ENCODE data around the gene TOP2A. TPM values are rescaled to one million over a fixed set of nuclear protein-coding genes. Genes with fewer than 3 reads are reported as not detected.
"Not testable (repeated sequence)": the region's sequence is repeated elsewhere in the genome, so short reads cannot be mapped to it uniquely, and the experiment has no call there.

The TOP2A gene
- total RNA-seq, 1 donor from 2014 or later = 91.0 TPM

GRCh38 chr17:40382251-40382650 is 35.4 kb downstream of the TOP2A start:
- H3K4me3 Mint-ChIP-seq = no peak overlapping the region
- TF ChIP-seq CTCF (IDR thresholded peaks at IDR 0.05; ENCODE audit: unreplicated experiment) = no peak
- DNase-seq (ENCODE audit: low spot score in 2 of 2, unreplicated experiment in 2 of 2) = peak in 1 of 2 experiments; percentile 3
- H3K4me1 Mint-ChIP-seq = no peaks in the 10 kb centered on the region
- no peaks in the 10 kb centered on the region for H3K27me3 Mint-ChIP-seq (ENCODE audit: low read depth)
- no peak overlapping the region for H3K27ac Mint-ChIP-seq
- no peaks in the 10 kb centered on the region for H3K36me3 Mint-ChIP-seq
- no peaks in the 10 kb centered on the region for H3K9me3 Mint-ChIP-seq

DNA sequence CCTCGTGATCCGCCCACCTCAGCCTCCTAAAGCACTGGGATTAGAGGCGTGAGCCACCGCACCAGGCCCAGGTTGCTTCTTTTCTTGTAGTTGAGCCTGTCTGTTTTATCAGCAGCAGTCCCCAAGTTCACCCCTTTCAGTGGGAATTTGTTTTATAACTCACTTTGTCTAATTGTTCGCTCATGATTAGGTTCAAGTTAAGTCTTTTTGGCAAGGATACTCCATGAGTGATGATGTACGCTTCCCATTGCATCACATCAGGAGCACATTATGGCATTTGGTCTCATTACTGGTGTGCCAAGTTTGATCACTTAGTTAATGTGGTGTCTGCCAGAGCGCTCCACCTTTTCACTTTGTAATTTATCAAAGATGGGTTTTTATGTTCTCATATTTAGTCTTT is 38.7 kb downstream of the TOP2A start:
- TF ChIP-seq CTCF (IDR thresholded peaks at IDR 0.05; ENCODE audit: unreplicated experiment) = no peak
- Mint-ChIP-seq H3K4me1 (no peaks in the 10 kb centered on the region), H3K27me3 (ENCODE audit: low read depth) (no peaks in the 10 kb centered on the region), H3K36me3 (no peaks in the 10 kb centered on the region), H3K4me3 (no peak overlapping the region), H3K9me3 (no peaks in the 10 kb centered on the region), H3K27ac (no peak overlapping the region)
- no peak for DNase-seq (ENCODE audit: low spot score in 2 of 2, unreplicated experiment in 2 of 2)

DNA sequence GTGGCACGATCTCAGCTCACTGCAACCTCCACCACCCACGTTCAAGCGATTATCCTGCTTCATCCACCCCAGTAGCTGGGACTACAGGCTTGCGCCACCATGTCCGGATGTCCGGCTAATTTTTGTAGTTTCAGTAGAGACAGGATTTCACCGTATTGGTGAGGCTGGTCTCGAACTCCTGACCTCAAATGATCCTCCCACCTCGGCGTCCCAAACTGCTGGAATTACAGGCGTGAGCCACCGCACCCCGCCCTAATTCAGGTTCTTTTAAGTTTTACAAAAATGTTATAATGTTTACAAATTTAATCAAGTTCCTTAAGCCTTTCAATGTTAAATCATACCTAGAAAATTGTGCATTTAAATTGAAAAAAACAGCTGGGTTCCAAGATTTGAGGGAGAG is 39.9 kb downstream of the TOP2A start:
- no peak for DNase-seq (ENCODE audit: low spot score in 2 of 2, unreplicated experiment in 2 of 2)
- peaks cover 6% of the 10 kb centered on the region for H3K9me3 Mint-ChIP-seq
- no peaks in the 10 kb centered on the region for H3K27me3 Mint-ChIP-seq (ENCODE audit: low read depth)
- no peaks in the 10 kb centered on the region for H3K36me3 Mint-ChIP-seq
- no peak overlapping the region for H3K27ac Mint-ChIP-seq
- no peak for TF ChIP-seq CTCF (IDR thresholded peaks at IDR 0.05; ENCODE audit: unreplicated experiment)
- H3K4me1 Mint-ChIP-seq = no peaks in the 10 kb centered on the region
- no peak overlapping the region for H3K4me3 Mint-ChIP-seq

DNA sequence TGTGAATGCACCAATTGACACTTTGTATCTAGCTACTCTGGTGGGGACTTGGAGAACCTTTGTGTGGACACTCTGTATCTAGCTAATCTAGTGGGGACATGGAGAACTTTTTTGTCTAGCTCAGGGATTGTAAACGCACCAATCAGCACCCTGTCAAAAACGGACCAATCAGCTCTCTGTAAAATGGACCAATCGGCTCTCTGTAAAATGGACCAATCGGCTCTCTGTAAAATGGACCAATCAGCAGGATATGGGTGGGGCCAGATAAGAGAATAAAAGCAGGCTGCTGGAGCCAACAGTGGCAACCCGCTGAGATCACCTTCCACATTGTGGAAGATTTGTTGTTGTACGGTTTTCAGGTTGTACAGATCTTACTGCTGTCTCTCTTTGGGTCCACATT is 41.2 kb downstream of the TOP2A start:
- not testable (repeated sequence) for H3K9me3 Mint-ChIP-seq; DNase-seq (ENCODE audit: low spot score in 2 of 2, unreplicated experiment in 2 of 2); H3K4me1 Mint-ChIP-seq; H3K4me3 Mint-ChIP-seq; H3K27me3 Mint-ChIP-seq (ENCODE audit: low read depth); H3K27ac Mint-ChIP-seq; H3K36me3 Mint-ChIP-seq

- not testable (repeated sequence) for H3K27ac Mint-ChIP-seq; DNase-seq (ENCODE audit: low spot score in 2 of 2, unreplicated experiment in 2 of 2); H3K4me3 Mint-ChIP-seq; H3K9me3 Mint-ChIP-seq; H3K27me3 Mint-ChIP-seq (ENCODE audit: low read depth); H3K4me1 Mint-ChIP-seq; H3K36me3 Mint-ChIP-seq
These were observed 41.9 kb downstream of the TOP2A start for GRCh38 chr17:40375786-40376185.

DNA sequence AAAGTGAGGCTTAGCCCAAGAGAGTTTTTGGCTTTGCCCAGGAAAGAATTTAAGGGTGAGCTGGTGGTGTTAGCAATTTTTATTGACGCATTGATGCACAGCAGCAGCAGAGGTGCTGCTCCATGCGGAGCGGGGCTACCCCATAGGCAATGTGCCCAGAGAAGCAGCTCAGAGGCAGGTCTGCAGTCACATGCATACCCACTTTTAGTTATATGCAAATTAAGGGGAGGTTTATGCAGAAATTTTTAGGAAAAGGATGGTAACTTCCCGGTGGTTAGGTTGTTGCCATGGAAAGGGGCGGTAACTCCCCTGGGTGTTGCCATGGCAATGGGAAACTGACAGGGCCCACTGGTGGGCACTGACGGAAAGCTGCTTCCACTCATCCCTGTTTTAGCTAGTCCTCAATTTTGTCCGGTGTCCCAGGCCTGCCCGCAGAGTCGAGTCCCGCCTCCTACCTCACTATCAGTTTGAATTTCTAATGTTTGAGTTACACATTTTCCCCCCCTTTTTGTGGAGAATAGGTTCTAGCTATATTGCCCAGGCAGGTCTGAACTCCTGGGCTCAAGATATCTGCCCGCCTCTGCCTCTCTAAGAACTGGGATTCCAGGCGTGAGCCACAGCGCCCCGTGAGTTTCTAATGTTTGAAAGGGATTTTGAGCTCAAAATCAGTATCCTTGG is 42.7 kb downstream of the TOP2A start:
- no peak overlapping the region for H3K4me3 Mint-ChIP-seq
- peaks cover 6% of the 10 kb centered on the region for H3K9me3 Mint-ChIP-seq
- H3K36me3 Mint-ChIP-seq = no peaks in the 10 kb centered on the region
- no peak overlapping the region for H3K27ac Mint-ChIP-seq
- DNase-seq (ENCODE audit: low spot score in 2 of 2, unreplicated experiment in 2 of 2) = no peak
- TF ChIP-seq CTCF (IDR thresholded peaks at IDR 0.05; ENCODE audit: unreplicated experiment) = no peak
- no peaks in the 10 kb centered on the region for H3K4me1 Mint-ChIP-seq
- no peaks in the 10 kb centered on the region for H3K27me3 Mint-ChIP-seq (ENCODE audit: low read depth)

DNA sequence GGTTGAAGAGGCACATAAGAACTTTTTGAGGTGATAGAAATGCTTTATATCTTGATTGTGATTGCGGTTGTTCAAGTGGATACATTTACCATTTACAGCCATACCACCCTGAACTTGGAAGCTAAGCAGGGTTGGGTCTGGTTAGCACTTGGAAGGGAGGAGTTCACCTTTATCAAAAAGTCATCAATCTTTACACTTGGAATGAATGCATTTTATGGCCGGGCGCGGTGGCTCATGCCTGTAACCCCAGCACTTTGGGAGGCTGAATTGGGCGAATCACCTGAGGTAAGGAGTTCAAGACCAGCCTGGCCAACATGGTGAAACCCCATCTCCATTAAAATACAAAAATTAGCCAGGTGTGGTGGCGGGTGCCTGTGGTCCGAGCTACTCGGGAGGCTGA is 43.7 kb downstream of the TOP2A start:
- Mint-ChIP-seq H3K27me3 (ENCODE audit: low read depth) (no peaks in the 10 kb centered on the region), H3K9me3 (peaks cover 6% of the 10 kb centered on the region), H3K36me3 (no peaks in the 10 kb centered on the region), H3K27ac (no peak overlapping the region), H3K4me3 (no peak overlapping the region), H3K4me1 (no peaks in the 10 kb centered on the region)
- no peak for TF ChIP-seq CTCF (IDR thresholded peaks at IDR 0.05; ENCODE audit: unreplicated experiment)
- DNase-seq (ENCODE audit: low spot score in 2 of 2, unreplicated experiment in 2 of 2) = no peak
